ENCODE data around the gene ETF1.

DNA sequence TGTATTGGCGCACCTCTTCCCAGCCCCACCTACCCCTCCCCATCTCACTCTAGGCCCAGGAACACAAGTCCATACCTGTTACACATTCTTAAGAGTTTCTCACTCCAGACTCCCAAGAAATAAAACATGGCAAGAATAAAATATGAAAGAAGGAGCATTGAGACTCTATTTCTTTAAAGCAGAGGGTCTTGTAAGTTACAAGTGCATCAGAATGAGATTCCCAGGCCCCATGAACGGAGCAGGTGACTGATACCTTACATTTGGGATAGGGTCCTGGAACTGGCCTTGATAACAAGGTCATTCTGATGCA is 72.0 kb downstream of the ETF1 start:
- TF ChIP-seq POLR2A (IDR thresholded peaks at IDR 0.05) = no peak
- TF ChIP-seq, protein P1, sequence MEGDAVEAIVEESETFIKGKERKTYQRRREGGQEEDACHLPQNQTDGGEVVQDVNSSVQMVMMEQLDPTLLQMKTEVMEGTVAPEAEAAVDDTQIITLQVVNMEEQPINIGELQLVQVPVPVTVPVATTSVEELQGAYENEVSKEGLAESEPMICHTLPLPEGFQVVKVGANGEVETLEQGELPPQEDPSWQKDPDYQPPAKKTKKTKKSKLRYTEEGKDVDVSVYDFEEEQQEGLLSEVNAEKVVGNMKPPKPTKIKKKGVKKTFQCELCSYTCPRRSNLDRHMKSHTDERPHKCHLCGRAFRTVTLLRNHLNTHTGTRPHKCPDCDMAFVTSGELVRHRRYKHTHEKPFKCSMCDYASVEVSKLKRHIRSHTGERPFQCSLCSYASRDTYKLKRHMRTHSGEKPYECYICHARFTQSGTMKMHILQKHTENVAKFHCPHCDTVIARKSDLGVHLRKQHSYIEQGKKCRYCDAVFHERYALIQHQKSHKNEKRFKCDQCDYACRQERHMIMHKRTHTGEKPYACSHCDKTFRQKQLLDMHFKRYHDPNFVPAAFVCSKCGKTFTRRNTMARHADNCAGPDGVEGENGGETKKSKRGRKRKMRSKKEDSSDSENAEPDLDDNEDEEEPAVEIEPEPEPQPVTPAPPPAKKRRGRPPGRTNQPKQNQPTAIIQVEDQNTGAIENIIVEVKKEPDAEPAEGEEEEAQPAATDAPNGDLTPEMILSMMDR (IDR thresholded peaks at IDR 0.05) = no peak
